Kidney epithelial cell (primary cell): ENCODE data around the gene COX17. TPM values are rescaled to one million over a fixed set of nuclear protein-coding genes. Genes with fewer than 3 reads are reported as not detected.

ENCODE experiments used
- DNase-seq: peaks from one replicate; pipeline ENCODE4 v3.0.0-alpha.2; 2010; ENCODE audit warnings: low read depth
- H3K27me3 ChIP-seq: 2 replicates; pipeline ENCODE4 v1.6.0; 2011; ENCODE audit warnings: low read length; ENCODE audit not compliant: control insufficient read depth, insufficient read depth
- H3K36me3 ChIP-seq: 2 replicates; pipeline ENCODE4 v1.5.1; 2011; ENCODE audit warnings: low read length; ENCODE audit not compliant: control insufficient read depth, insufficient read depth
- H3K4me3 ChIP-seq: 2 replicates; pipeline ENCODE4 v1.5.1; 2011; ENCODE audit warnings: low read depth, mild to moderate bottlenecking, control low read depth, low read length
- CTCF ChIP-seq: IDR thresholded peaks from 2 replicates; pipeline ENCODE4 v1.5.1; 2011; ENCODE audit warnings: mild to moderate bottlenecking, moderate library complexity, low read length, control low read depth, inconsistent platforms; ENCODE audit not compliant: insufficient read depth, poor library complexity, severe bottlenecking
- total RNA-seq: library from RNA; depleted of rRNA; stranded (reverse); fragments of >200 nt; gene quantifications from 2 replicates; pipeline ENCODE4 v1.2.3, GENCODE V29; 2015

The COX17 gene
- total RNA-seq, result 17.9 and 27.4 TPM in 2 replicates

GRCh38 chr3:119676771-119677640 is at the start of gene COX17:
Gene COX17 (minus strand): TSS chr3:119677406. CDS start chr3:119677310, 96 bp downstream.
- H3K27me3 ChIP-seq, result no peaks in the 10 kb centered on the region
- H3K36me3 ChIP-seq, result no peaks in the 10 kb centered on the region
- peak; percentile 91 for DNase-seq
- no peak for TF ChIP-seq CTCF
- peak within 1 kb of the TSS; percentile 88 for H3K4me3 ChIP-seq

DNA sequence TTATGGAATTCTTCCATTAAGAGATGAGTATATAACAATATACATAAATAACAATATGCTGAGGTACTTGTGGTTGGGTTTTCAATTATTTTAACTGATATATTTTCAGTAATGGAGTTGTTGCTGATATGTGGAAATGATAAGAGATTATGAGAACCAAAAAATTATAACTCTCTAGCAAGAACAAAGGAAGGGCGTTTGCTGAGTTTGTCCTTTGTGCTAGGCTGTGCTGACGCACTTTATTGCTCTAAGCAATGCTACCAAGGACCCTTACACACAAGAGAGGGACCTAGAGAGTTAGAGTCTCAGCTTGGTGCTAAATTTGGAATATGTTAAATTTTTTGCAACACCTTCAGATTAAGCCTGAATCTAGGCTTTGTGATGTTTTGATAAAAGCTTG is 49.7 kb upstream of the COX17 start:
- no peaks in the 10 kb centered on the region for H3K27me3 ChIP-seq
- H3K4me3 ChIP-seq, result no peak overlapping the region
- no peak for TF ChIP-seq CTCF
- no peak for DNase-seq
- H3K36me3 ChIP-seq, result no peaks in the 10 kb centered on the region

DNA sequence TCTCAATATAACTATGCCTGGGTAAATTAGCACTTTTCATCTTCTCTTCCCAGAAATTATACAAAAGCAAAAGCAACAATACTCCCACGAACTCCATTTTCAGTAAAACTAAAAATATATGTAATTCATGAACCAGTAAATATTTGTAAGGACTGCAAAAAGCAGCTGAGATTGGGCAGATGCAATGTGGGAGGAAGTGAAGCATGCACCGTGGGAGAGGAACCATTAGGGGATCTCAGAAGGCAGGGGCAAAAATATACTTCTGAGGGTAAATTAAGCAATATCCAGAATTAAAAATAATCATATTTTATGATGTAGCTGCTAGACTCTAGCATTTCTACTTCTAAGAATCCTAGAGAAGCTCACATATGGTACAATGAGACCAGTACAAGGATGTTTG is 45.8 kb upstream of the COX17 start:
- Histone ChIP-seq H3K4me3 (no peak overlapping the region), H3K27me3 (no peaks in the 10 kb centered on the region), H3K36me3 (no peaks in the 10 kb centered on the region)
- DNase-seq, result no peak
- no peak for TF ChIP-seq CTCF

DNA sequence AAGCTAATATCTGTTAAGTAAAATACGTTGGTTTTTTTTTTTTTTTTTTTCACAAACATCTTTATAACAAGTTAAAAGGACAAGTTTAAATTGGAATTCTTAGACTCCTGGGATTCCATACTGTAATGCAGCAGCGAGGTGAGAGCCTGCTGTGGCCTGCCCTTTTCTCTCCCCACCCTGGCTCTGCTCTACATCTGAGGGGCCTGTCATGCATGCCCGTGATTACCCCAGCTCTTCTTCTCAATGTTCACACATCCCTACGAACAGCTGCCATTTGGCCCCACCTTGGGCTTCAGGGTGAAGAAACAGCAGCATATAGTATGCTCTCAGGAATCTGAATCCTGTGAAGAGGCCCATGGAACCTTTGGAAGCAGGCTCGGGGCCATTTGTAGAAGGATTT is 40.3 kb upstream of the COX17 start:
- Histone ChIP-seq H3K36me3 (no peaks in the 10 kb centered on the region), H3K27me3 (no peaks in the 10 kb centered on the region), H3K4me3 (no peak overlapping the region)
- TF ChIP-seq CTCF, result no peak
- no peak for DNase-seq

- H3K27me3 ChIP-seq, result no peaks in the 10 kb centered on the region
- H3K36me3 ChIP-seq, result no peaks in the 10 kb centered on the region
- no peak overlapping the region for H3K4me3 ChIP-seq
- no peak for TF ChIP-seq CTCF
- DNase-seq, result no peak
Observed at GRCh38 chr3:119716998-119717397, 39.8 kb upstream of the COX17 start.

- H3K36me3 ChIP-seq, result no peaks in the 10 kb centered on the region
- DNase-seq, result no peak
- H3K27me3 ChIP-seq, result no peaks in the 10 kb centered on the region
- H3K4me3 ChIP-seq, result no peak overlapping the region
- no peak for TF ChIP-seq CTCF
Observed at GRCh38 chr3:119715105-119715504, 37.9 kb upstream of the COX17 start.
